ENCODE measurements around the gene TRIML1. TPM values are rescaled to one million over a fixed set of nuclear protein-coding genes. Genes with fewer than 3 reads are reported as not detected.

TRIML1 gene
- total and polyA plus RNA-seq, 2 experiments from 2014 or later, result not detected

GRCh38 chr4:188110741-188111471 is 28.3 kb upstream of the TRIML1 start:
- H3K27me3 ChIP-seq, result no peaks in the 10 kb centered on the region
- H3K4me3 ChIP-seq, result no peak overlapping the region
- no peak for DNase-seq (ENCODE audit: low spot score)
- no peak overlapping the region for H2AFZ ChIP-seq
- H3K4me1 ChIP-seq (ENCODE audit: insufficient read depth), result no peaks in the 10 kb centered on the region
- WGBS (ENCODE audit: low lambda C conversion rate, missing lambda C conversion rate), result 77% methylated on average over 7 of the region's 7 CpGs
- no peak overlapping the region for H3K27ac ChIP-seq
- H3K79me2 ChIP-seq, result no peaks in the 10 kb centered on the region
- H4K20me1 ChIP-seq (ENCODE audit: insufficient read depth, poor library complexity, severe bottlenecking), result no peaks in the 10 kb centered on the region
- TF ChIP-seq EZH2phosphoT487 (IDR thresholded peaks at IDR 0.05; ENCODE audit: low read depth, severe bottlenecking, unreplicated experiment) (no peak), EZH2 (IDR thresholded peaks at IDR 0.05; ENCODE audit: borderline replicate concordance) (no peak), CTCF (IDR thresholded peaks at IDR 0.05; ENCODE audit: poor library complexity) (no peak)
- no peaks in the 10 kb centered on the region for H3K36me3 ChIP-seq (replicated peaks; ENCODE audit: insufficient read depth, low read depth)
- no peaks in the 10 kb centered on the region for H3K9me3 ChIP-seq (ENCODE audit: low read depth)
- H3K4me2 ChIP-seq, result no peak overlapping the region
- no peaks in the 10 kb centered on the region for H3K9me2 ChIP-seq (replicated peaks; ENCODE audit: insufficient read depth)

- Histone ChIP-seq H3K9me3 (ENCODE audit: low read depth) (no peaks in the 10 kb centered on the region), H3K36me3 (replicated peaks; ENCODE audit: insufficient read depth, low read depth) (no peaks in the 10 kb centered on the region), H3K27me3 (no peaks in the 10 kb centered on the region), H3K4me3 (no peak overlapping the region), H4K20me1 (ENCODE audit: insufficient read depth, poor library complexity, severe bottlenecking) (no peaks in the 10 kb centered on the region), H3K9me2 (replicated peaks; ENCODE audit: insufficient read depth) (no peaks in the 10 kb centered on the region), H2AFZ (no peak overlapping the region), H3K4me2 (no peak overlapping the region), H3K4me1 (ENCODE audit: insufficient read depth) (no peaks in the 10 kb centered on the region), H3K79me2 (no peaks in the 10 kb centered on the region), H3K27ac (no peak overlapping the region)
- no peak for DNase-seq (ENCODE audit: low spot score)
- no peak for TF ChIP-seq CTCF (IDR thresholded peaks at IDR 0.05; ENCODE audit: poor library complexity)
- no peak for TF ChIP-seq EZH2phosphoT487 (IDR thresholded peaks at IDR 0.05; ENCODE audit: low read depth, severe bottlenecking, unreplicated experiment)
- TF ChIP-seq EZH2 (IDR thresholded peaks at IDR 0.05; ENCODE audit: borderline replicate concordance), result no peak
- 79% methylated on average over 6 of the region's 6 CpGs for WGBS (ENCODE audit: low lambda C conversion rate, missing lambda C conversion rate)
Measured at GRCh38 chr4:188111955-188112354, 27.3 kb upstream of the TRIML1 start.

- no peak overlapping the region for H2AFZ ChIP-seq
- no peaks in the 10 kb centered on the region for H3K9me3 ChIP-seq (ENCODE audit: low read depth)
- no peak overlapping the region for H3K4me2 ChIP-seq
- H3K36me3 ChIP-seq (replicated peaks; ENCODE audit: insufficient read depth, low read depth), result no peaks in the 10 kb centered on the region
- no peaks in the 10 kb centered on the region for H3K27me3 ChIP-seq
- H3K4me3 ChIP-seq, result no peak overlapping the region
- TF ChIP-seq CTCF (IDR thresholded peaks at IDR 0.05; ENCODE audit: poor library complexity), result no peak
- no peak for TF ChIP-seq EZH2phosphoT487 (IDR thresholded peaks at IDR 0.05; ENCODE audit: low read depth, severe bottlenecking, unreplicated experiment)
- TF ChIP-seq EZH2 (IDR thresholded peaks at IDR 0.05; ENCODE audit: borderline replicate concordance), result no peak
- 82% methylated on average over 9 of the region's 9 CpGs for WGBS (ENCODE audit: low lambda C conversion rate, missing lambda C conversion rate)
- no peak overlapping the region for H3K27ac ChIP-seq
- H3K79me2 ChIP-seq, result no peaks in the 10 kb centered on the region
- no peaks in the 10 kb centered on the region for H4K20me1 ChIP-seq (ENCODE audit: insufficient read depth, poor library complexity, severe bottlenecking)
- no peaks in the 10 kb centered on the region for H3K9me2 ChIP-seq (replicated peaks; ENCODE audit: insufficient read depth)
- no peaks in the 10 kb centered on the region for H3K4me1 ChIP-seq (ENCODE audit: insufficient read depth)
- DNase-seq (ENCODE audit: low spot score), result no peak
Measured at GRCh38 chr4:188113156-188113555, 26.1 kb upstream of the TRIML1 start.

Data from hepatocyte (in vitro differentiated cells).